Measurements from ENCODE around the gene DLG2.
"Not testable (repeated sequence)": the region's sequence is repeated elsewhere in the genome, so short reads cannot be mapped to it uniquely, and the experiment has no call there.

The DLG2 gene

DNA sequence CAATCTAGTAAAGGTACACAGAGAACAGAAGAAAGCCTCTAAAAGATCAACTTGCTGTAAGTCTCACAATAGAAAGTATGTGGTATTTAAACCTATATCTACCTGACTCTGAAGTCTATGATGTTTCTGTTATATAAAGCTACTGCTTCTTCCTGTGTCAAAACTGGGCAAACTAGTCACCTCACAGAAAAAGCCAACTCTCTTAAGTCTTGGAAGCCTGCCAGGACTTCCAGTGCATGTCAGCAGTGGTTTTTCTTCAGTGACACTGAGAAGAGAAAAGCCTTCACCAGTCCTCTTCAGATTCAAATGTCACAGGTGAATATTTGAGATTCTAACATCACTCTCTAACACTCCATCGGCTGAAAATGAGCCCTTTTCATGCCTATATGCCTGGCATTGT, 808.0 kb downstream of the DLG2 start:
- no peak for FAIRE-seq

DNA sequence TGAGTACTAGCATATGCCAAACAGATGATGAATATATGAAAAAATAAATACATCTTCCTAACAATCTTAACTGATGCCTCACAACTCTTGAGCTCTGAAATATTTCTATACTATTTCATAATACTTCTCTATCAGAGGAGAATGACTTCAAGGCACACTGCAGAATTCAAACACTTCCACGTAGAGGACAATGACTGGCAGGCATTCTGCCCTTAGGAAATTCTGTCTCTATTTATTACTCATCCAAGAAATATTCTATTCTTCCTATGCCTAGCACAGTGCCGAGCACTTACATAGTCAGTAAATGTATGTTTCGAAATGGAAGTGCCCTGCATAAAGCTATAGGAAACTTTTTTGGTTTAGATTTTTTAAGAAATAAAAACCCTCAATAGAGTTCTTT, 809.1 kb downstream of the DLG2 start:
- FAIRE-seq: no peak

DNA sequence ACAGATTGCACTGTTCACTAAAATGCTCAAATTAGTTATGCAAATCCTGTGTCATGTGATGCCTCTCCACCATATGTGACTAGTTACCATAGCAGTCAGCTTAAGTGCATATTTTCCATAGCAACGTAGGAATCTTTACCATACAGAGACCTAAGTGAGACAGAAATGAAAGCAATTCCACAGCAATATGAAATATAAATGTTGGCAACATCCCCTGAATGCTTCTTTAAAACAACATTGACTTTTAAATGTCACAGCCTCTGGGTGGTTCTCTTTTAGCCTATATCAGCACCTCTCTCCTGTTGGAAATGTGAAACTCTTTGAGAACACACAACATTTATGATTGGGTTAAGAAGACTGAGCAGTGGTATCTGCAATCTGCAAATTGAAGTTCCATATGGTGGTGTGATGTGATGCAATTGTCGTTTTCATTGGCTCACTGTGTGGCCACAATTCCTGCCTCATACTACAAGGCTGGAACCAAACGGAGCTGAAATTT, 814.6 kb downstream of the DLG2 start:
- FAIRE-seq: no peak

DNA sequence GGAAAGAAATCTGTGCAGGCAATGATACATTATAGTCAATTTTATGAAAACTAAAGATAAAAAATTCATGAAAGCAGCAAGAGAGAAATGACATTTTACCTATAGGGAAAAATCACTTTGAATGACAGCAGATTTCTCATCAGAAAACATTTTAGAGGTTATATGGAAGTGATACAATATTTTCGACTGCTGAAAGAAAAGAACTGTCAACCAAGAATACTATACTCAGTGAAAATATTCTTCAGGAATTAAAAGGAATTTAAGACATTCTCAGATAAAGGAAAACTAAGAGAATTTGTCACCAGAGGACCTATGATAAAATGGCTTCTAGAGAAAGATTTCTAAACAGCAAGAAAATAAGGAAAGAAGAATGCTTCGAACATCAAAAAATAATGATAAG, 820.8 kb downstream of the DLG2 start:
- no peak for FAIRE-seq

DNA sequence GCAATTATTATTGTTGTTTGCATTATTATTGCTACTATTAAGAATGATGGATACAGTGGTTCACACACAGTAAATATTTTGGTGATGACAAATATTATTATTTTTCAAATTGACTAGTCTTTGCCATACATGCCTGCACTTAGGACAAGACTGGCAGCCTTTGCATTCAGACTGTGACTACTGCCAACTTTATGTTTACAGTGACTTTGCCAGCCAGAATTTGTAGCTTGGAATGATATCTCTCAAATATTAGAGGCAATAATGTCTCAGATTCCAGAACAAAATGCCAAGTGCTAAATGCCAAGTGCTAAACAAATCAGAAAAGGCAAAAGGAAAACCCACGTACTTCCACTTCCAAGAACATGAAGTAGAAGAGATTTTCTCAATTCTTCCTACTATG, 823.1 kb downstream of the DLG2 start:
- no peak for FAIRE-seq

DNA sequence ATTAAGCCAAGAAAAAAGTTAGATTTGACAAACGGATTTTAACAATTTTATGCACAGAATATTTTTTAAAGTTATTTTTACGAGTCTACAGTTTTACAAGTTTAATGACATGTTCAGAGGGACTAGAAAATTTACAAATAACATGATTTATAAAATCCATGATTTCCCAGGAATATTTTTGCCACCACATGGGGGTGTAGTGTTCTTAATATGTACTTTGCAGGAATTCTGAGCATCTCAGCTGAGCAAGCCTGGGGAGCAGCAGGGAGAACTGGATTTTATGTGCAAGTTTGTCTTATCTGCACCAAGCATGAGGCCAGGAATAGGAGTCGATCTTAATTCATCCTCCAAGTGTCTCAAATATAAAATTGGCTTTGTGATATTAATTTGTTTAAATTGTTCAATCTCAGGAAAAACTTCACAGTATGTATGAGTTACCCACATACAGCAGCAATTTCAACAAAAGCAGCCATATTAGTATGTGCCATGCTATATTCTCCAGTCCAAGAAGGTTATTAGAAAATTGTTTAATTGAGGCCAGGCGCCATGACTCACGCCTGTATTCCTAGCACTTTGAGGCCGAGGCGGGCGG, 826.3 kb downstream of the DLG2 start:
- FAIRE-seq: no peak

DNA sequence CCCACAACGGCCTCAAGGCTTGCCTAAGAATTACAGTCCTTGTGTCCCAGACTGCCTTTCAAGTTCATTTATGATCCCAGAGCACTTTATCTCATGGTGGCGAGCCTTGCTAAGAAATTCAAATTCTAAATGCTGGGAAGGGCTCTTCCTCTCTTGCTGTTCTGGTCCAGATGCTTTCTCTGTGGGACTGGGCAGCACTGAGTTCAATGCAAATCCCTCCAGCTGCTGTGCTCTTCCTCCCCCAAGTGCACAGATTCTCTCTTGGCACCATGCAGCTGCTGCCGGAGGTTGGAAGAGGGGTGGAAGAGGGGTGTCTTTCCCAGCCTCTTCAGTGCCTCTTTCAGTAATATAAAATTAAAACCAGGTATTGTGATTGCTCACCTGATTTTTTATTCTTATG, 828.0 kb downstream of the DLG2 start:
- no peak for FAIRE-seq

DNA sequence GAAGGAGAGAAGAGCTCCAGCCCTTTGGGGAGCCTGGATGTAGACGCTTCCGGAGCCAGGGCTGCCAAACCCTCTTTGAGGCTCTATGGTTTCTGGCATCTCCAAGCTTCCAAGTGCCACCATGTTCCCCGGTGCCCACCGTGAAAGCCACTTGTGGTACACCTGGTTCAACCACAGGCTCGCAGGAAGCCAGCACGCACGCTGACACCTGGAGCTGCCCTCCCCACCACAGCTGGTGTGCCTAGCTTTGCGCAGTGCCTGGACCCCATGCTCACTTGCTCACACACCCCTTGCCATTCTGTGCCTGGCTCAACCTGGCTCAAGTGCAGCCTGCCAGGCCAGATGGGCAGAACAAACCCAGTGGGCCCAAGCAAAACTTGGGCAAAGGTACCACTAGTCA, 831.4 kb downstream of the DLG2 start:
- no peak for FAIRE-seq

DNA sequence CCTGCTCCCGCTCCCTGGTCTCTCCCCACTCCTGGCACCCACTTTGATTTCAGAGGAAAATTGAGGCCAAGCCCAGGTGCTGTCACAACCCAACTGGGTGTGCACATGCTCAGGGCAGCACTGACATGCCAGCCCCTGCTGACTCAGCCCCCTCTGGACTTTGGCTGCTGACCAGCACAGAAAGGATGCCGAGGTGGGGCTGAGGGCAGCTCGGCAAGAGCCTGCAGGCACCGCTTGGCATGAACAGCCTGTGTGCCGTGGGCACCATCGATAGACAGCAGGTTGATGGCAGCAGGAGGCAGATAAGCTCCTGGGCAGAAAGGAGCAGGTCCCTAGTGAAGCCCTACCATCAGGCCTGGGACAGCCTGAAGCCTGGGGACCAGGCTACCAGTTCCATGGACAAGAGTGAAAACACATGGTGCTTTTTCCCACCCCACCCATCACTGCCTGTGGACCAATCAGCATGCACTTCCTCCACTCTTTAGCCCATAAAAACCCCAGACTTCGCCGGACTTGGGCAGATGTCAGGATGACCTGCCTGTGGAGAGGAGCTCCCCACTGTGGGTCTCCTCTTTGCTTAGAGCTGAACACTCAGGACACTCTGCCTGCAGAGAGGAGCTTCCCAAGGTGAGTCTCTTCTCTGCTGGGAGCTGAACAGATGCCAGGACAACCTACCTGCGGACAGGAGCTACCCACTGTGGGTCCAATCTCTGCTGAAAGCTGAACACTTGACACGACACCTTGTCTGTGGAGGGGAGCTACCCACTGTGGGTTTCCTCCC, 832.3 kb downstream of the DLG2 start:
- FAIRE-seq: no peak

DNA sequence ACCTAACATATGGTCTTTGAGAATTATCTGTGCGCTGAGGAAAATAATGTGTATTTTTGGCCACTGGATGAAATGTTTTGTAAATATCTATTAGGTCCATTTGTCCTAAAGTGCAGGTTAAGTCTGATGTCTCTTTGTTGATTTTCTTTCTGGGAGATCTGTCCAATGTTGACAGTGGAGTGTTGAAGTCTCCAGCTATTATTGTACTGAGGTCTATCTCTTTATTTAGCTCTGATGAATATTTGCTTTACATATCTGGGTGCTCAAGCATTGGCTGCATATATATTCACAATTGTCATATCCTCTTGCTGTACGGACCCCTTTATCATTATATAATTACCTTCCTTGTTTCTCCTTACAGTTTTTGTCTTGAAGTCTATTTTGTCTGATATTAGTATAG, 833.8 kb downstream of the DLG2 start:
- peak; percentile 39 for FAIRE-seq

DNA sequence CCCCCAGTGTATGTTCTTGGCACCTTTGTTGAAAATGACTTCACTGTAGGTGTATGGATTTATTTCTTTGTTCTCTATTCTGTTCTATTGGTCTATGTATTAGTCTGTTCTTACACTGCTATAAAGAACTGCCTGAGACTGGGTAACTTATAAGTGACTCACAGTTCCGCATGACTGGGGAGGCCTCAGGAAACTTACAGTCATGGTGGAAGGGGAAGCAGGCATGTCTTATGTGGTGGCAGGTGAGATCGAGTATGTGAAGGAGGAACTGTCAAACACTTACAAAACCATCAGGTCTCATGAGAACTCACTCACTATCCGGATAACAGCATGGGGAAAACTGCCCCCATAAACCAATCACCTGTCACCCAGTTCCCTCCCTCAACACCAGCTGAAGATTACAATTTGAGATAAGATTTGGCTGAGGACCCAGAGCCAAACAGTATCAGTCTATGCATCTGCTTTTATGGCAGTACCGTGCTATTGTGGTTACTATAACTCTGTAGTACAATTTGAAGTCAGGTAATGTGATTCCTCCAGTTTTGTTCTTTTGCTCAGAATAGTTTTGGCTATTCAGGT, 836.2 kb downstream of the DLG2 start:
- no peak for FAIRE-seq

DNA sequence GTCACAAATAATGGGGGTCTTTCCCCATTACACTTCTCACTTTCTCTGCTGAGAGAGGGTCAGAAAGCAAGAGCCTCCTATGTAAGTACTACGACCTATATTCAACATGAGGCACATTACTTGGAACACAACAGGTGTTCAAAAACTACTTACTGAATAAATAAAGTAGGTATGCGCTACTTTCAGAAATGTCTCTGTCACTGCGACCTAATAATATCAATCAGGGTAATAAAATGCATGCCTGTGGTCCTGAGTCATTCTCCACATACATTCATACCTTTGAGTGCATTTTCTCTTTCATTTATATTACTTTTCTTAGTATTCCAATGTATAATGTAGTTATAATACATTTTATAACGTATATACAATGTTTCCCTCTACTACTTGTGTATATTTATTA, 838.9 kb downstream of the DLG2 start:
- no peak for FAIRE-seq

DNA sequence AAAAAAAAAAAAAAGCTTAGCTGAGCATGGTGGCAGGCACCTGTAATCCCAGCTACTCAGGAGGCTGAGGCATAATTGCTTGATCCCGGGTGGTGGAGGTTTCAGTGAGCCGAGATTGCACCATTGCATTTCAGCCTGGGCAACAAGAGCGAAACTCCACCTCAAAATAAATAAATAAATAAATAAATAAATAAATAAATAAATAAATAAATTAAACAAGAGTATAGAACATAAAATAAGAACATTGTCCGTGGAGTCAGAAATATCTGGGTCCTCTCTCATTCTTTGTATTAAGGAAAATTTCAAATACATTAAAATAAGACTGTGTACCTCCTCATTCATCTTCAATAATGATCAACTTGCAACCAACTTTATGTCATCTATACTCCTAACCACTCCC, 843.0 kb downstream of the DLG2 start:
- FAIRE-seq: not testable (repeated sequence)

DNA sequence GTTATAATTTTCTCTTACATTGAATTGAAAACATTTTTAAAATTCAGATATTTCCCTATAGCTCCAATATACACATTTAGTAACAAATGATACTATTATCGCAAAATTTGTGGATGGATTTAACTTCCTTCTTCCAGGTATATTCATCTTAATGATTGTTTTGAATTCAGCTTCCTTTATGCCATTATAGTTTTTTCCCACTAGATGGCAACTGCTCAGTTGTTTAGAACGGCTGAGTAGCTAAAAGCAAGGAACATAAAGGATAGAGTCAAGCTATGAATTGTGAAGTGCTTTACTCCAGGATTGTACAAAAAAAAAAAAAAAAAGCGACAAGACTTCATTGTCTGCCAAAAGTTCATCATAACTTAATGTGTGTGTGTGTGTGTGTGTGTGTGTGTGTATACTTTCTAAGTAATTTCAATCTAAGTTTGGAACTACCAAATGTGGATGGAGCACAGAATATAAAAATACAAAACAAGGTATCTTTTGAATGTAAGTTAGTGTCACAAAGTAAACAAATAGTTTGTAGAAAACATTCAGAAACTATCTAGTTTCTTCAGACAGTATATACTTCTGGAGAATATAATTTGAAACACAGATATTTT, 846.4 kb downstream of the DLG2 start:
- FAIRE-seq: peak; percentile 74

DNA sequence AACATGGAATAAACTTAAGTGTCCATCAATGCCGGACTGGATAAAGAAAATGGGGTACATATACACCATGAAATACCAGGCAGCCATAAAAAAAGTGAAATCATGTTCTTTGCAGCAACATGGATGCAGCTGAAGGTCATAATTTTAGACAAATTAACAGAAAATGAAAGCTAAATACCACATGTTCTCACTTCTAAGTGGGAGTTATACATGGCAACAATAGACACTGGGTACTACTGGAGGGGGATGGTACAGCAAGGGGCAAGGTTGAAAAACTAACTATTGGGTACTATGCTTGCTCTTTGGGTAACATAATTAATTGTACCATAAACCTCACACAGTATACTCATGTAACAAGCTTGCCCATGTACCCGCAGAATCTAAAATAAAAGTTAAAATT, 851.6 kb downstream of the DLG2 start:
- FAIRE-seq: no peak

DNA sequence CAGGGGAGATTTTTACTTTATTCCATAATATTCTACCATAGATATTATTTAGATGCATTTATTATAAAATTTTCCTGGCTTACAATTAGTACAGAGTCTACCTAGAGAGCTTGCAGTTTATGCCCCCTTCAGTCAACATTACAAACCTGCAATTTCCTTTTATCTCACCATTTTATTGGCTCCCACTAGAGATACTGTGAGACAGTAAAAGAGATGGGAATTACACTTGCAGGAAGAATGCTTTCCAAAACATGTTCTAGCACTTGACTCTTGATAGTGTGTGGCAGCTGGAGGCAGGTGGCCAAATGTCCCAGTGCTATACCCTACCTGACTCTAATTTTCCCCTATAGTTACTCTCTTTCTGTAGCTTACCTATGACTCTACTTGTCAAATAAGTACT, 863.2 kb downstream of the DLG2 start:
- FAIRE-seq: no peak

DNA sequence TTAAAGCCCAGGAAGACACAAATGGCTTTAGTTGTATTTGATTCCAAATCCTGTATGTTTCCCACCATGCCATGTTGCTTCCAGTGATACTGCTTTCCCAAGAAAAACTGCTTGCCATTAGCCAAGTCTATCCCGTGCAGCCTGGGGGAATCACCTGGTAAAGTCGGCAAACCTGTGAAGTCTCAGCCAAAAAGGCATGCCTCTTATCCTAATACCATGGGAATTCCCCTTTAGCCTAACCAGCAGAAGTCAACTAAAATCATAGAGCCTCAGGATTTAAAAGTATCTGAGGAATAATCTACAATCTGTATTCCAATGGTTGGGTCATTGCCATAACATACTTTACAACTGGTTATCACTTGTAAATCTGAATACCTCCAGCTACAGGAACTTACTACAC, 869.4 kb downstream of the DLG2 start:
- no peak for FAIRE-seq

DNA sequence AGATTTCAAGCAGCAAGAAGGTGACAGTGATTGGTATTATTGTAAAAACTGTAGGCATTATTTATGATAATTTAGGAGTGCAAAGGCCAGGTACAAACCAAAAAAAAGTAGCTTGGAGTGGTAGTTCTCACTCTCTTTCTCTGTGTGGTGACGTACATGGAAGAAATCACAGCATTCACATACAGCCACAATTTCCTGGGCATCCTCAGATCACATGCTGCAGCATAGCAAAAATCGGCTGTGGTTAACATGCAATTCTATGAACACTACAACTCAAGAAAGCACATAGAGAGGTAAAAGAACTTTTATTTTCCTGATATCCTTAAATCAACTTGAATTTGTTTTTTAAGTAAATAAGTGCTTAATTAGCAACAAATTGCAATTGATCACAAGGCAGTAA, 875.8 kb downstream of the DLG2 start:
- no peak for FAIRE-seq

DNA sequence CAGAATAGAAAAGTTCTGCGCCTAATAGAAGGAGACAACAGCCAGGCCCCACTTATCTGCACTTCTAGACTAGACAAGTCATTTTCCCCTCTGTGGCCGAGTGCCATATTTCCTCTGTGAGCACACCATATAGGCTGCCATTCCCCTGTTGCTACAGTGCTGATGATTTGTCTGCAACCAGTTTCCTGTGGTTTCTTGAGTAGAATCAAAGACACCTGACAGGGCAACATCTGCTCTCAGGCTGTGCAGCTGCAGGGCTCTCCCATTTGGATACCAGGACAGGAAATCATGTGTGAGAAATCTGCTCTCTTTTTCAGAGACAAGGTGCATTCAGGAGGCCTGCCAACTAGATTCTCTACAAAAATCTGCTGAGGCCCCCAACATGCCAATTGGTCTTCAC, 879.3 kb downstream of the DLG2 start:
- no peak for FAIRE-seq

DNA sequence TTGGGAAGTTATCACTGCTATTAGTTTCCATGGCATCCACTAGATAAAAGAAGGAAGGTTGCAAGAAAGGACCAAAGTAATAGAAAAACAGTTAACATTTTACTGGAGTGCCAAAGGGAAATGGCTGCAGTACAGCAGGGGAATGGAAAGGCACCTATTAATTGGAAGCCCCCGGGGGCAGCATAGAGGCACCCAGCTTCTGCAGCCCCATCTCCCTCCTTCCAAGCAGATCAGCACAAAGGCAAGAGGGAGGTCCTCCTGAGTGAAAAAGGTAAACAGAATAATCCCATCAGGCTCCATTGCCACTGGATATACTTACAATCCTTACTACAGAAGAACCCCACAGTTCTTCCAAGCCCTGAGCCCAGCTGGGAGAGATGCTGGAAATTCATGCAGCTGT, 887.1 kb downstream of the DLG2 start:
- no peak for FAIRE-seq

DNA sequence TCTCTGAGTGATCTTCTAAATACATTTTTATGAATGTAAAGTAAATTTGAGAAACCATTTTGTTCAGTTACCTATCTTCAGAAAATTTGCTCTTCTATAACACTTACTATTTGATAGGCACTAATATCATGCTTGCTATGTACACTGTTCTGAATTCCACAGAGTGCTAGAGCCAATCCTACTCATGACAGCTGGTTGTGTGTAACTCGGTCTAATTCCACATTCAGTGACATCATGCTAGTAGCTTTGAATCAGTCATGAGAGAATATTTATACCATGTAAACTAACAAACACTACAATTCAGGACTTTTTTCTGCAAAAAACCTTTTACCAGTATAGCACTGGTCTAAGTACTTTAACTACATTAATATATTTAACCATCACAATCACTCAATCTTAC, 902.9 kb downstream of the DLG2 start:
- FAIRE-seq: no peak

DNA sequence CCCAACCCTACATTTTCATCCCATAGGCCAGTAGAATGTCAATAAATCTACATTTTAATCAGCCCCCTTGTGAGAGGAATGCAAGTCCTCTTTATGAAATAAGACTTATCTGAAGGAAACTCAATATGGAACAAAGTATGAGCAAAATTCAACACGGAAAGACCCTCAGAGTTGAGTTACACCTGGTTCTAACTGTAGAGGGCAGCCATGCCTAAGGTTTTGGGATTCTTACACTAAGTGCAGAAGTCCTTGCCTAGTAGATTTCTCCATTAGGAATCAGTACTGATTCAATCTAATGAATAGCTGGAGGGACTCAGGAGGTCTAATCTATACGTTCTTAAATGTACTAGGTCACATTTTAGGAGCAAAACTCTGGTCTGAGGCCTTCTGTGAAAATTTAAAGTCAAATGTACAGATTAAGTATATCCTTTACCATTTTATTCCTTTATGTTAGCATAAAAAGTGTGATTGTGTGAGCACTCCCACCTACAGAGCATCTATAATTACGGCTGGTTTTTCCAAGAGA, 904.5 kb downstream of the DLG2 start:
- FAIRE-seq: no peak

DNA sequence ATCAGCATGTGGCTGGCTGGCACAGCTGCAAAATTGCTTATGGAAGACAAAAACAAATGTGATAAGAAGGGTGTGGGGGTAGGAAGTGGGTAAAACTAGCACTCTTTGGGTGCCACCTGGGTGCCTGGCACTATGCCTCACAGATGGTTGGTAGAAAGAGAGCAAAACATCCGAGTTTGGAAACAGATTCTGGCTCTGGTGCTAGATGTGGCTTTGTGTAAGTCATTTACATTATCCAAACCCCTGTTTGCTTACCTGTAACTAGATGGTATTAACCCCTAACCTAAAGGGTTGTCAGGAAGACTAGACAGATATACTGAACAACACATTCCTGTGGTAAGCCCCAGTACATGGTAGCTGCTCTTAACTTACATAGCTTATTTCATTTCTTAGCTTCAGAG, 905.6 kb downstream of the DLG2 start:
- FAIRE-seq: no peak

Data from endometrium (tissue), 2 donors.